NCI-H510A (cell line): ENCODE measurements around the gene CLDN20.
"Not testable (repeated sequence)": the region's sequence is repeated elsewhere in the genome, so short reads cannot be mapped to it uniquely, and the experiment has no call there.

ENCODE experiments used
- DNase-seq: peaks from one replicate; lab custom pipeline; 2025; lab: John Stamatoyannopoulos, UW

CLDN20 gene

DNA sequence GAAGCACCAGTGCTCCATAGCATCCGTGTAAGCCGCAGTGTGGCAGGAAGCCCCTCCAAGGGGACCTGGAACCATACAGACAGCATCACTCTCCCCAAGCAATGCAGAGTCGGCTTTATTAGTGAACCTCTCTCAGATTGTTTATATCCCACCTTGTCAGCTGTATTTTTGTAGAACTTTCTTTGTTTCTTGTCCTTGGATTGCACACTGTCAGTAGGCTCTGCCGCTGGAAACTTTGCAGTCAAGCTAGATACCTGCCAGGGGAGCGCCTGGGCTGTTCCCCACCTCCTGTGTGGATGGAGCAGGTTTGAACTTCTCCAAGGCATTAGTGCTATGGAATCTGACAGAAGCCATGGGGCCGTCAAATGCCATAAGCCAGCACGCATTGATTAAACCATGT, 18.6 kb upstream of the CLDN20 start:
- DNase-seq: no peak

DNA sequence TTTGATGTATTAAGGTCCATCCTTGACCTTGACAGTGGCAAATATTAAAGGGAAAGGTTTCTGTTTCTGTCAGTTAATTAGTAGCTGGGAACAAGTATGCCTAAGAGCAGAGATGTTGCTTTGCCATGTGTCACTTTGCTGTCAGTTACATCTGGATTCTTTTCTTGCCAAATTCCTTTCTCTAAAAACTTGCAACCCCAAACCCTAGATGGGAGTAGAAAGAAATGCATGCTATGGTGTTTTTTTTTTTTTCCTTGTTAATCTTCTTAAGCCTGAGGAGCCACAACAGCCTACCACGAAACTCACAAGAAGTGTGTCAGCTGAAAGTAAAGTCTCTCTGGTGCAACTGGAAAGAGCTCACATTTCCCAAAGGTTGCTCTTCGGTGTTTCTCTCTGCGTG, 18.0 kb upstream of the CLDN20 start:
- DNase-seq: no peak

DNA sequence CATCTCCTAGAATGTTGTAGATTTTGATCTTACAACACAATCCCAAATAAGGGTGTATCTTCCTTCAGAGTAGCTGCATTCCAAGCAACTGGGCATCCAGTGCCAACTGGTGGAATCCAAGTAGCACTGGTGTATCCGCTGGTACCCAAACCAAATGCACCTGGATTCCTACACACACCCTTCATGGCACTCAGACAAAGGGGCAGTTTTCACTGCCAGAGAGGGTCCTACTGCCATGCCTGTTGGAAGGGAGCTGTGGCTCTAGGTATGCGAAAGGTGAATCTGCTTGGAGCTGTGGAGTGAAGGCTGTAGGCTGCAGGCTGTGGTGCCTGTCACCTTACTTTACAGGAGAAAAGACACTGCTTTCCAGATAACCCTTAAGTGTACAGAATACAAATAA, 17.0 kb upstream of the CLDN20 start:
- no peak for DNase-seq

DNA sequence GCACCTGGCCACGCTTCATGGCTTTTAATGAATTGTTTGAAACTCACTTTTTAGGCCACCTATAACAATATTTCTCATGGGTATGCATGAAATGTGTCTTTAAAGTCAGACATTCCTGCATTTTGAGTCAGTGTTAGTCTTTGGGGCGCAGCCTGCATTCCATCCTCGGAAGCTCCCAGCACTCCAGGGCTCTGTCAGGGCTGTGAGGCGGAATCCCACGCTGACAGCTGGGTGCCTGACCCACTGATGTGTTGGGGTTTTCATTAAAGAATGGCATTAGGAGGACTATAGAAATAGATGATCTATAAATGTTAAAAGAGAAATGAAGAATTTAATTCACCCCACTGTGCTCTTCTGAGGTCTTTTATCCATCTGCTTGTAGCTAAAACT, 16.2 kb upstream of the CLDN20 start:
- no peak for DNase-seq

DNA sequence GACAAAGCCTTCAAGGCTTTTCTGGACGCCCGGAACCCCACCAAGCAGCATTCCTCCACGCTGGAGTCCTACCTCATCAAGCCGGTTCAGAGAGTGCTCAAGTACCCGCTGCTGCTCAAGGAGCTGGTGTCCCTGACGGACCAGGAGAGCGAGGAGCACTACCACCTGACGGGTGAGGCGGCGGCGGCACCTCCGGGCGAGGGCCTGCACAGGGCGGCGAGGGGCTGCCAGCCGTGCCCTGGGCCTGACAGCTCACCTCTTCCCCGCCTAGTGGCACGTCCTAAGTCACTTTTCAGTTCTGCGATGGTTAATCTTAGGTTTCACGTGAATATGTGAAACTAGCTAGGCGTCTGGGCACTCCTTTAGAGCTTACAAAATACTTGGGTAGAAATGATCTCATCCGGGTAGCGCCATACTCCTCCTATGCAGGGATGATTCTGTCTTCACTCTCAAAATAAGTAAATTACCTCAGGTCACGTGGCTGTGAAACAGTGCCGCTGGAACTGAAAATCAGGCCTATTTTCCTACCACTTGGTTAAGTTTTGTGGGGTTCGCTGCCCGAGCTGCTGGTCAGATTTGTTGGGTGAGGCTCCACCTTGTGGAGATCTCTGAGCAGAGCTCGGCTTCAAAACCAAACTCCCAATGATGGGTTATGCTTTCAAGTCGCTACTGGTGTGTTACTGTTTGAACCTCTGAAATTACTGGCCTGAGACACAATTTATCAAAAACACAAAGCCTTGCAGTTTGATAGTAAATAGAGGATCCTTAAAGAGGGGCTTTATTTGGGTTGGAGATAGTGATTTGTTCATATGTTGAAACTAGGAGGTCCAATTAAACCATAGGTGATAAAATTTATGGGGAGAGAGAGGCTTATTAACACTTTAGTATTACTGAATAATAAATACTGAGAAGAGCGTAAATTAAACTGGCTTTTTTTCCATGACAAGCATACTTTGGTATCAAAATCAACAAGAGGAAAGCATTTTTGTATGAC, 15.5 kb upstream of the CLDN20 start:
- DNase-seq: no peak

DNA sequence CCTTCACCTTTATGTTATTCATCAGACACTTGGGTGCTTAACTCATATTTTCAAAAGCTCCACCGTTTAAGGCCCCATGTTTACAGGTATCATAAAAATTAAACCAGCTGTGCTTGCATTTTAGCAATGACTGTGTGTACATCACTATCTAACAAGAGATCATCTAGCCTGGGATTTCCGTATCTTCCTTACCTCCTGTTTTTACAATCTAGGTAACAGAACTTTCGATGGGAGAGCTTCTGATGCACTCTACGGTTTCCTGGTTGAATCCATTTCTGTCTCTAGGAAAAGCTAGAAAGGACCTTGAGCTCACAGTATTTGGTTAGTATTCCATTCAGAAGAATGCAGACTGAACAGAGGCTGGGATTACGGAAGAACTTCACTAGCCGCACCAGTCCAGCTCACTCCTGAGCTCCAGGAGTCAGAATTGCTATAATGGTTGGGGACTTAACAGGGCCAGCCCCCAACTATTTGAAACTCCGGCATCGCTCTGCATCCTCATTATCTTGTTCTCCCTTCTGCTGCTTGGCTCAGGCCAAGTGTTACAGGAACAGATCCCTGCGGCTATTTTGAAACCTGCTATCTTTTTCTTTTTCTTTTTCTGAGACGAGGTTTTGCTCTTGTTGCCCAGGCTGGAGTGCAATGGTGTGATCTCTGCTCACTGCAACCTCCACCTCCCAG, 13.0 kb upstream of the CLDN20 start:
- no peak for DNase-seq

DNA sequence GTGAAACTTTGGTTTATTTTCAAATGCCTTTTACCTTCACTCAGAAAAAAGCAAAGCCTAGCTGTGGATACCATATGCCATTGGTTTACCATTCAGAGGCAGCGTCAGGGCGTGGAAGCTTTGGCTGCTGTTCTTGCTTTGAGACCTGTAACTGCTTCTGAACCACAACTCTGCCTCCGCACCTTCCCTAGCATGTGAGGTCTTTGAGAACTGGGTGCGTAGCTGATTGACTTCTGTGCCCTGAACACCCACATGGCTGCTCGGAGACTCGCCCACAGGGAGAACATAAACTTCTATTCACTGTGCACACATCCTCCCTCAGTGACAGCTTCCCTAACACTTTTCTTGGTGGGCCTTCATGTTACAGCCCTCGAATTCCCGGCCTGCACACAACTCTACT, 11.2 kb upstream of the CLDN20 start:
- DNase-seq: no peak

DNA sequence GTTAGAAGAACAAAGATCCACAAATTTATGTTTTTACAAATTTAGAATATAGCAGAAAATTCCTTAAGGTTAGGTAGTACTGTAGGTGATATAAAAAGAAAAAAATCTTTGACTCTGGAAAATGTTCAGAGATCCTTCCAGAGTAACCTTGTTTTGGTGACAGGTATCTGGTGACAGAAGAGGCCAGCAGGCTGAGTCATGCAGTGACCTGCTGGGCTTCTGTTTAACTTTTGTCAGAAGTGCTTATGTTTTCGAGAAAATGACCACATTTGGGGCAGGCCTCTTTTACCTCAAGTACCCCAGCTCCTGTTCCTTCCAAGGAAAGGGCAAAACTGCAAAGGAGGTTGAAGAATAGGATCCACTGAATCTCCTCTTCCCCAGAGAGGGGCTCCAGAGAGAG, 10.5 kb upstream of the CLDN20 start:
- no peak for DNase-seq

DNA sequence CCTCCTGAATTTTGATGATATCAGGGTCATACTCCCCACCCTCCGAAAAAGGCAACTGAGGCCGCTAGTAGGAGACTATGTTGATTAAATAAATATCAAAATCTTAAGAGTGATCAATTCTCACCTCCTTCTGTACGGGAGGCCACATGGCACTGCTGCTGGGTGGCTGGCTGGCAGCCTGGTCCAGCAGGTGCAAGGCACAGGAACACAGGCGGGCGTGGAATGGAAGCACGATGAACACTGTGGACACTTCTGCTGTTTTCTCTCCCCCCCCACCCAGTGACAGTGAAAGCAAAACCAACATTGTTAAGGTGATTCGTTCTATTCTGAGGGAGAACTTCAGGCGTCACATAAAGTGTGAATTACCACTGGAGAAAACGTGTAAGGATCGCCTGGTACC, 9.7 kb upstream of the CLDN20 start:
- no peak for DNase-seq

DNA sequence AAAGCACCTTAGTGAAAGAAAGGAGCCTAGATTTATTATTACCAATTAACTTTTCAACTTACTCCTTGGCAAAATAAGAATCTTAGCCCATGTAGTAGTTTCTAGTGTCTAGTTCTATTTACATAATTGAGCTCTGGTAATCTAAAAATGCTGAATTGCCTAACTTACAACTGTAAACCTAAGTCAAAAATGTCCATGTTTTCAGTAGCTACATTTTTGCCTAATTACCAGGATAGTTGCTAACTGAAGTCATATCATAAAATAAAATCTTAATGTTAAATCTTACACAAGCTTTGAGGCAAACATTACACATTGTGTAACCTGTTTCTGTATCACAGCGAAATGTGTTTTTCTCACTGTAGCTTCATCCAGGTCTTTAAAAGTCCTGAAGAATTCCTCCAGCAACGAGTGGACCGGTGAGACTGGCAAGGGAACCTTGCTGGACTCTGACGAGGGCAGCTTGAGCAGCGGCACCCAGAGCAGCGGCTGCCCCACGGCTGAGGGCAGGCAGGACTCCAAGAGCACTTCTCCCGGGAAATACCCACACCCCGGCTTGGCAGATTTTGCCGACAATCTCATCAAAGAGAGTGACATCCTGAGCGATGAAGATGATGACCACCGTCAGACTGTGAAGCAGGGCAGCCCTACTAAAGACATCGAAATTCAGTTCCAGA, 7.6 kb upstream of the CLDN20 start:
- no peak for DNase-seq

DNA sequence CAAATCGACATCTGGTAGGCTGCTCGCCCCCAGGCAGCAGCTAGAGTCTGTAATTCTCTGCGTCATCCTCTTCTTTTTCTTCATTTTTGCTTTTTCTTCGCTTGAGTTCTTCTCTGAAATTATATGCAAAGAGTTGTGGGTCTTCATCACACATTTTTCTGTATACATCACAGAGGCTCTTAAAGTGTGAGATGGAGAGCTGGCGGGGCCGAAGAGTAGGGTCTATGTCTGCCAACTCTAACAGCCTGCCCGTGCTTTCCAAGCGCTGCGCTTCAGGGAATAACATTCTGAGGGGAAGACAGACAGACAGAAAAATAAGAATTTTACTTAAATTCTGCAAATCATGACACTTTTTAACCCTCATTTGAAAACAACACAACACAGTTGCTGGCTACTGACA, 6.0 kb upstream of the CLDN20 start:
- no peak for DNase-seq

DNA sequence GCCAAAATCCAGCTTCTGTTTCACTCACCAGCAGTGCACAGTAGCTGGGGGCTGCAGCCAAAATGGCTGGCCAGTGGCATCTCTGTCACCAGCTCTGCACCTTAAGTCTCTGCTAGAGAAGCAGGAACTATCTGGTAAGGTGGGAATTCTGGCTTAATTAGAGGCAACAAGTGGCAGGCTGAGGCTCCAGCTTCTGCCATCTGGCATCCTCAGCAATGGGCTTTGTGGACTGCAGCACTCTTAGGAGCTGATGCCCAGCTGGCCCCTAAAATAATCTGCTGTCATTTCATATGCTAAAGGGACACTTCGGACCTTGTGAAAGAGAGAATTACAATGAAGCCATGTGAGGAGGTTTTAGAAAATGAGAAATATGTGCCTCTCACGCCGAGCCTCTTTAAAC, 4.6 kb upstream of the CLDN20 start:
- DNase-seq: no peak

DNA sequence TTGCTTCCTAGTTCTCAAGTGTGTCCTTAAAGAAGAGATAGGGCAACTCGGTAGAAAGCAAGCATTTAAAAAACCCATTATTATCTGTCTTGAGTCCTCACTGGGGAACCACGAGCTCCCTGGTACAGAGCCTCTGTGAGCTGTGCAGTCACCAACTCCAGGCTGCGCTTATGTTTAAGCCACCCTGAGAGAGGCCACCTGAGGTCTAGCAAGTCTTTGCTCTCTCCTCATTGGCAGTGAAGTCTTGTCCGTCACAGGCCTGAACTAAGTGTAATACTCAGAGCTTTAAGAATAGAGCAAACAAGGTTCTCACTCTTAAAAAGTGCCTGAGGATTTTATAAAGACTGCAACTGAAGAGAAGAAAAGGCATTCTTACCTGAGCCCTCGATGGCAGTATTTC, 3.9 kb upstream of the CLDN20 start:
- DNase-seq: no peak

DNA sequence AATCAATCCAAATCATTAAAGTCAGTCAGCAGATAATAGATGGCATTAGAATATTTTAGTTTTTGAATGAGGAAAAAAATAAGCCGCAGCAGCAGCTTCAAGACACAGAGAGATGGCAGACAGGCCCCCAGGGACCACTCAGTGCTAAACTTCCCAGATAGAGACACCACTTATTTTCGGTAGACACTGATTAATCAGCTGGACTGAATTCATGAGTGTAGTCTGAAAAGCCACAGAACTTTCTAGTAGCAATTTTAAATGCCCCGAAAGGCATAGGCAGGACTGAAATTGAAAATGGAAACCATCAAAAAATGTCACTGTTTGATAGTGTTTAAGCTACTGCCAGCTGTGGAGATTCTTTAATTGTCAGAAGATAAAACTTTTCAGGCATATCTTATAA, 3.1 kb upstream of the CLDN20 start:
- no peak for DNase-seq

DNA sequence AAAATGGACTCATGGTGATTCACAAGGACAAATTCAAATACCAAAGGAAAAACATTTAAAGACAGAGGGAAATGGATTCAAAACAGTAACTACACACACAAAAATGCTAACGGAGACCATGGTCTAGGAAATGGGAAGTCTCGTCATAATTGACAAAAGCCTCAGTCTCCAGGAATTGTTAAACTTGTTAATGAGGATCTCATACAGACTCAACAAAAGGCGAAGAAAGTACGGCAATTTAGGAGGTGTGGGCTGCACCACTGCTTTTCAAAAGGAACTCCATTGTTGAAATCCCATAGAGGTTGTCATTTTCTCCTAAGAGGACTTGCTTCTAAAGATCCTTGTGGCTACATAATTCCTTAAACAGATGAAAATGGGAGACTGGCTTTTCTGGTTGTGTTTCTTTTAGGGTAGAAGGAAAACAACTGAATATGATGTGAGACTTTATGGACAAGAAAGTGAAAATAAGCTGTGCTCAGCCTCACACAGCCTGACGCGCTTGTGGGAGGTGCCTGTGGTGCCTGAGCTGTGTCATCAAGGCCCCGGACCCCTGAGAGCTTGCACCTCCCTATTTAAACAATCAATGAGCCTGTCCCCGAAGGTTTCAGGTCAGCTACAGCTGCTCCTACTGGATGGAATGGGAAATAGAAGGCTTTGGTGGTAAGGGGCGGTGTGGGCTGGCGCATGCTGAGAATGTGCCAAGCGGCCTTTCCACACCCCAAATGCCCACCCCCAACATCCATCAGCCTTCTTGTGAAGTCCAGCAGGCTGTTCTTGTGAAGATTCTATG, 2.5 kb upstream of the CLDN20 start:
- no peak for DNase-seq

DNA sequence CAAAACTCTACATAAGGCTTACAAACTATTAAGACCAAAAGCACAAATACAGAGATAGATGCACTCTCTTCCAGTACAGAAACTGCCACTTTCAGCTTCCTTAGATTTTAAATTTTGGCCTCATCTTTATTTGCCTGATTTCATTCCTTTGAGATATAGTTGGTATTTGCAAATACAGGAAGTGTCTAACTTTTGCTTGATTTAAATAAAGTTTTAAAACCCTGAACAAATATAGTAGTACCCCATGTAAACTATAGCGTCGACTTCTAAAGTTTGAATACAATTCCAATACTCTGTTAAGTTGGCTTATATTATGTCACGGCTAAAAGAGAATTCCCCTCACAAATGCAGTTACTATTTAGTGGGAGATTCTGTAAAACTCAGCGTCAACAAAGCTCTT, 1.2 kb upstream of the CLDN20 start:
- DNase-seq: no peak

DNA sequence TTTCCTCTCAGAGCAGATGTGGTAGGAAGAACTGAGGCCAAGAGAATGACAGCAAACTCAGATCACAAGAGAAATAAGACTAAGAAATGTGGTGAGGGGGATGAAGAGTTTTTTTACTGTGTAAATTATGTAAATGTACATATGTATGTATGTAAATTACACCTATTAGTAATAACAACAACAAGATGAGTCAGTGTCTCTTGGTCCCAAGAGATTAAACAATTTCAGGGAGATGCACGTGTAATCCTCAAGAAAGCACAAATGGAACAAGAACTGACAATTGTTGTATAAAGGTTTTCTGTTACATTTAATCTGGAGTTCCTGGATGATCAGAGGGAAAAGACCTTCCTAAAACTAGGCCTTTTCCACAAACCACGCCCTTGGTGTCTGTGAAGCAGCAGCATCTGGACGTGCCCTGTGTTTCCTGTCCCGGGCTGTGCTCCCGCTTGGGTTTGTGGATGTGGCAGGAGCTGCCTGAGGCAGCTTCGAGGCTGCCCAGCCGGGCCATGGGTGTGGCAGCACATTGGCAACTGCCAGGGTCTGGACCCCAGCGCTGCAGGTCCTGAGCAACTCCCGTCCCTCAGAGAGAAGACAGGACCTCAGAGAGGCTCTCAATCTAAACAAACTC, 994 bp downstream of the CLDN20 start:
- no peak for DNase-seq

DNA sequence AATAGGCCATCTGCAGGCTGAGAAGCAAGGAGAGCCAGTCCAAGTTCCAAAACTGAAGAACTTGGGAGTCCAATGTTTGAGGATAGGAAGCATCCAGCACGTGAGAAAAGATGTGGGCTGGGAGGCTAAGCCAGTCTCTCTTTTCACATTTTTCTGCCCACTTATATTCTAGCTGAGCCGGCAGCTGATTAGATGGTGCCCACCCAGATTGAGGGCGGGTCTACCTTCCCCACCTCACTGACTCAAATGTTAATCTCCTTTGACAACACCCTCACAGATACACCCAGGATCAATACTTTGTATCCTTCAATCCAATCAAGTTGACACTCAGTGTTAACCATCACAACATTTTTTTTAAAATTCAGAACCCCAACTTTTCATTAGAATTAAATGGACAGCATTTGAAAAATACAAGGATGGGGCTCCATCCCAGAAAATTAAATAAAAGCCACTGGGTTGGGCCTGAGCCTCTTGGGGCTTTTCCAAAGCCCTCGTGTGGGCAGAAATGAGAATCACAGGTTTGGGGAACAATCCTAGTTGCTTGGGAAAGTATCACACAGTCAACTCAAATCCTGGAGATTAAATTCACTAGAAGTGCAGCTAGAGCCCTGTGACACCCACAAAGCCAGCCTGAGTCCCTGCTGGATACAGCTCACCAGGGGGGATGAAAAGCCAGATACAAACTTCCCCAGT, 2.2 kb downstream of the CLDN20 start:
- no peak for DNase-seq

DNA sequence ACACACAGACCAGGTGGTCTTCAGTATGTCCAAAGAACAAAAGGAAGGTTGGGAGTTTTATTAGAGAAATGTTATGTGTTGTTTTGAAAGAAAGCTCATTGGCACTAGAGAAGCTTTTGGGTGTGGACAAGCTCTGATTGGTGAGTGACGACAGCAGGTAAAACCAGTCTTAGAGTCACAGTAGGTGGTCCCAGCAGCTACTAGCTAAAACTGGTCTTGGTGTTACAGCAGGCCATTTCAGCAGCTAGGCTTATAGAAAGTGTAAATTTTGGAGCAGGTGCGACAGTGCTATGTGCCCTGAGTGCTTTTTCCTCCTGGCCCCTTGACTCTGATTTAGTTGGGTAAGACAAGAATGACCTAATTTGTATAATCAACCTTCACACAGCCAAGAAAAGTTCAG, 3.6 kb downstream of the CLDN20 start:
- DNase-seq: no peak

DNA sequence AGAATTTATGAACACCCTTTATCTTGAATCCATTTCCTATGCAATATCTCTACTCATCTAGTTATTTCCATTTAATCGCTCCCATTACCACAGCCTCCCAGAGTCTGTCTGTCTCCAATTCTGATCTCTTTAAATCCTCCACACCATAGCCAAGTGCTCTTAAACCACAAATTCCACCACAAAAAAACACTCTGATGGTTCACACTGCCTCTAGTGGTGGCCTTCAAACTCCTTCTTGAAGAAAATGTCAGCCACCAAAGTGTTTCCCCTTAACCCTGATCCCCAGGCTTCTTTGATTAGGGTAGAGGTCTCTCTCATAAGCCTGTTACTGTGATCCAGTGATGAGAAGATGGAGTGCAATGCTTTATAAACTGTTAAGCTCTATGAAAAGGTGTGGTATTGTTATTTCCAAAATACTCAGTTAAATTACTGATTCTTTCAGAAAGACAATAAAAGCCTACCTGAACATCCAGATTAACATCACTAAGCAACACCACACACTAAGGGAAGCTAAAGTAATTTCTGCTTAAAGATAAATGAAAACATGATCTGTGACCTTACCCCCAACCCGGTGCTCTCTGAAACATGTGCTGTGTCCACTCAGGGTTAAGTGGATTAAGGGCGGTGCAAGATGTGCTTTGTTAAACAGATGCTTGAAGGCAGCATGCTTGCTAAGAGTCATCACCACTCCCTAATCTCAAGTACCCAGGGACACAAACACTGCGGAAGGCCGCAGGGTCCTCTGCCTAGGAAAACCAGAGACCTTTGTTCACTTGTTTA, 4.5 kb downstream of the CLDN20 start:
- DNase-seq: not testable (repeated sequence)
